PC-9 (cell line): ENCODE measurements around the gene PRSS57. TPM values are rescaled to one million over a fixed set of nuclear protein-coding genes. Genes with fewer than 3 reads are reported as not detected.
A peak's percentile ranks its signal among the peaks of the same experiment; 100 is the strongest.

ENCODE experiments used
- Bru-seq: library from RNA; stranded (reverse); fragments of 400-500 nt; gene quantifications from one replicate; lab custom pipeline; 2021; lab: Mats Ljungman, UMichigan
- BruChase-seq, 2 experiments: library from RNA; stranded (reverse); fragments of 400-500 nt; gene quantifications; one replicate each; lab custom pipeline; 2021; lab: Mats Ljungman, UMichigan
- BruUV-seq: library from RNA; stranded (reverse); fragments of 400-500 nt; replicated peaks from 2 replicates; lab custom pipeline; 2021; lab: Mats Ljungman, UMichigan
- CTCF ChIA-PET: fragments of 300-600 bp; sonication (Branson Sonifier 250); formaldehyde crosslinking; loops from one replicate; lab custom pipeline; 2022; ENCODE audit warnings: antibody characterized with exemption; lab: Charles Lee
- POLR2A ChIA-PET: fragments of 300-600 bp; sonication (Branson Sonifier 250); formaldehyde crosslinking; loops from one replicate; lab custom pipeline; 2022; ENCODE audit warnings: antibody characterized with exemption; ENCODE audit not compliant: unreplicated experiment; lab: Charles Lee
- DNase-seq, 2 experiments: peaks; one replicate each; pipeline versions ENCODE4 v3.0.0 to v3.0.0-alpha.2; 2015 to 2022; ENCODE audit warnings: mixed read lengths in 1 of 2
- H2AFZ ChIP-seq: fragments of 200-600 bp; sonication (generic); 2 replicates; pipeline ENCODE4 v1.8.1; 2017; ENCODE audit warnings: antibody characterized with exemption
- H3F3A ChIP-seq: fragments of 200-600 bp; sonication (generic); 2 replicates; pipeline ENCODE4 v1.8.1; 2017; ENCODE audit warnings: antibody characterized with exemption, mild to moderate bottlenecking, low read depth; ENCODE audit not compliant: insufficient read depth
- H3K27ac ChIP-seq: fragments of 200-600 bp; sonication (generic); 2 replicates; pipeline ENCODE4 v1.6.1; 2016; ENCODE audit warnings: mixed run types
- H3K27me3 ChIP-seq: fragments of 200-600 bp; sonication (generic); 2 replicates; pipeline ENCODE4 v1.6.1; 2016; ENCODE audit warnings: low read depth, mixed run types; ENCODE audit not compliant: insufficient read depth
- H3K36me3 ChIP-seq: fragments of 200-600 bp; sonication (generic); 2 replicates; pipeline ENCODE4 v1.6.1; 2016; ENCODE audit warnings: low read depth, mixed run types
- H3K4me1 ChIP-seq: fragments of 200-600 bp; sonication (generic); replicated peaks from 2 replicates; pipeline ENCODE4 v1.6.1; 2016; ENCODE audit warnings: mixed run types; ENCODE audit not compliant: insufficient read depth
- H3K4me2 ChIP-seq: fragments of 200-600 bp; sonication (generic); 2 replicates; pipeline ENCODE4 v1.6.1; 2017; ENCODE audit warnings: mixed run types
- H3K4me3 ChIP-seq: fragments of 200-600 bp; sonication (generic); 2 replicates; pipeline ENCODE4 v1.6.1; 2016; ENCODE audit warnings: mixed run types
- H3K79me2 ChIP-seq: fragments of 200-600 bp; sonication (generic); 2 replicates; pipeline ENCODE4 v1.6.1; 2017; ENCODE audit warnings: low read depth, mixed run types
- H3K9me2 ChIP-seq: fragments of 200-600 bp; sonication (generic); 2 replicates; pipeline ENCODE4 v1.8.1; 2017; ENCODE audit warnings: mild to moderate bottlenecking; ENCODE audit not compliant: insufficient read depth
- H3K9me3 ChIP-seq: fragments of 200-600 bp; sonication (generic); 2 replicates; pipeline ENCODE4 v1.8.1; 2016; ENCODE audit warnings: low read depth; ENCODE audit not compliant: insufficient read depth
- H4K20me1 ChIP-seq: fragments of 200-600 bp; sonication (generic); 2 replicates; pipeline ENCODE4 v1.8.1; 2017; ENCODE audit not compliant: insufficient read depth
- CTCF ChIP-seq: fragments of 200-600 bp; sonication (generic); conservative IDR thresholded peaks from 2 replicates; pipeline ENCODE4 v1.6.1; 2017; ENCODE audit warnings: mixed run types, antibody characterized with exemption, mild to moderate bottlenecking, moderate library complexity
- EZH2 ChIP-seq: fragments of 200-600 bp; sonication (generic); IDR thresholded peaks from 2 replicates; pipeline ENCODE4 v1.8.0; 2017; ENCODE audit warnings: antibody characterized with exemption, low read depth
- intact Hi-C: fragments of 100-400 bp; cut with micrococcal nuclease; formaldehyde crosslinking; loops from one replicate; pipeline ENCODE4 v1.10.0; 2022; ENCODE audit not compliant: unreplicated experiment
- long read RNA-seq: library from polyadenylated mRNA; stranded (forward); transcript quantifications from one replicate; pipeline ENCODE4 v2.0.0, GENCODE V29; 2022
- total RNA-seq: library from RNA; stranded (reverse); gene quantifications from 2 replicates; pipeline ENCODE4 v1.2.3, GENCODE V29; 2021

The PRSS57 gene
- total RNA-seq (not detected in 2 replicates), Bru-seq, nascent RNA (not detected), BruChase-seq, experiment 1, labeled RNA remaining after a 2-hour chase (not detected), BruChase-seq, experiment 2, labeled RNA remaining after a 6-hour chase (not detected)
- long read RNA-seq = 0 reads

GRCh38 chr19:695352-695949 is at the start of gene PRSS57:
Gene PRSS57 (minus strand): TSS chr19:695452. CDS start chr19:695430, 22 bp downstream.
- H2AFZ ChIP-seq = no peak within 1 kb of the TSS
- intact Hi-C loops = no loop called here
- H3K4me2 ChIP-seq = no peak within 1 kb of the TSS
- H3K27me3 ChIP-seq = peaks cover 18% of the 10 kb centered on the region
- H3F3A ChIP-seq = no peaks in the 10 kb centered on the region
- H3K79me2 ChIP-seq = no peaks in the 10 kb centered on the region
- H4K20me1 ChIP-seq = no peaks in the 10 kb centered on the region
- ChIA-PET POLR2A (no interaction called here), CTCF (no interaction called here)
- TF ChIP-seq EZH2 = no peak
- TF ChIP-seq CTCF = no peak
- H3K9me2 ChIP-seq = no peaks in the 10 kb centered on the region
- no peaks in the 10 kb centered on the region for H3K4me1 ChIP-seq
- DNase-seq = no peak
- H3K36me3 ChIP-seq = no peaks in the 10 kb centered on the region
- no TSS peak for BruUV-seq
- no peaks in the 10 kb centered on the region for H3K9me3 ChIP-seq
- no peak within 1 kb of the TSS for H3K27ac ChIP-seq
- H3K4me3 ChIP-seq = no peak within 1 kb of the TSS

GRCh38 chr19:743168-743687 is 48.0 kb upstream of the PRSS57 start:
- Histone ChIP-seq H2AFZ (no peak overlapping the region), H3K4me1 (no peaks in the 10 kb centered on the region), H4K20me1 (no peaks in the 10 kb centered on the region), H3K9me2 (no peaks in the 10 kb centered on the region), H3K36me3 (no peaks in the 10 kb centered on the region), H3K4me3 (no peak overlapping the region), H3F3A (peaks cover 10% of the 10 kb centered on the region; the same call in 1 of the 2 replicates), H3K27me3 (no peaks in the 10 kb centered on the region), H3K4me2 (no peak overlapping the region), H3K27ac (no peak overlapping the region), H3K9me3 (no peaks in the 10 kb centered on the region), H3K79me2 (no peaks in the 10 kb centered on the region)
- DNase-seq = peak; percentile 42 to 45
- intact Hi-C loops = no loop called here
- TF ChIP-seq CTCF = no peak
- no peak for TF ChIP-seq EZH2
- POLR2A ChIA-PET = interaction anchor here (0.6 kb wide), 1 partner anchor 126 kb away, joined by 6 read pairs; no protein-coding TSS in a partner anchor
- no TSS peak for BruUV-seq
- CTCF ChIA-PET = no interaction called here

- Histone ChIP-seq H3K27ac (no peak overlapping the region), H4K20me1 (no peaks in the 10 kb centered on the region), H2AFZ (no peak overlapping the region), H3K79me2 (no peaks in the 10 kb centered on the region), H3K36me3 (no peaks in the 10 kb centered on the region), H3K9me2 (no peaks in the 10 kb centered on the region), H3F3A (peaks cover 10% of the 10 kb centered on the region; the same call in 1 of the 2 replicates), H3K27me3 (no peaks in the 10 kb centered on the region), H3K4me2 (no peak overlapping the region), H3K9me3 (no peaks in the 10 kb centered on the region), H3K4me1 (no peaks in the 10 kb centered on the region), H3K4me3 (no peak overlapping the region)
- no peak for TF ChIP-seq EZH2
- TF ChIP-seq CTCF = no peak
- ChIA-PET CTCF (no interaction called here), POLR2A (interaction anchor here (0.6 kb wide), 1 partner anchor 125 kb away, joined by 6 read pairs; no protein-coding TSS in a partner anchor)
- BruUV-seq = no TSS peak
- intact Hi-C loops = no loop called here
- no peak for DNase-seq
Observed at GRCh38 chr19:742540-743075, 47.4 kb upstream of the PRSS57 start.
